Stimulated activated CD8-positive, alpha-beta memory T cell treated with anti-CD3 and anti-CD28 coated beads, Interleukin-12 subunit alpha, Interleukin-12 subunit beta, amount 100 ng/mL, for 4 hours (primary cell): Measurements from ENCODE around the gene MORC4.

Source experiments
- DNase-seq: peaks from one replicate; pipeline ENCODE4 v3.0.0-alpha.2; 2020; ENCODE audit warnings: low read depth

The MORC4 gene

GRCh38 chrX:106952538-106952937 is 47.5 kb downstream of the MORC4 start:
- DNase-seq = no peak

GRCh38 chrX:106952089-106952488 is 47.9 kb downstream of the MORC4 start:
- no peak for DNase-seq

GRCh38 chrX:106951230-106951629 is 48.8 kb downstream of the MORC4 start:
- DNase-seq = no peak

GRCh38 chrX:106950381-106950780 is 49.6 kb downstream of the MORC4 start:
- DNase-seq = no peak

GRCh38 chrX:106949366-106949765 is 50.6 kb downstream of the MORC4 start:
- no peak for DNase-seq

- no peak for DNase-seq
These were observed 51.4 kb downstream of the MORC4 start for GRCh38 chrX:106948641-106949040.

- no peak for DNase-seq
These were observed 53.5 kb downstream of the MORC4 start for GRCh38 chrX:106946464-106946863.

GRCh38 chrX:106940068-106940467 is 59.9 kb downstream of the MORC4 start:
- DNase-seq = no peak

- DNase-seq = no peak
These were observed 60.4 kb downstream of the MORC4 start for GRCh38 chrX:106939566-106939965.

- DNase-seq = no peak
These were observed 63.8 kb downstream of the MORC4 start for GRCh38 chrX:106936246-106936645.

- DNase-seq = no peak
These were observed 64.8 kb downstream of the MORC4 start for GRCh38 chrX:106935175-106935574.

- DNase-seq = no peak
These were observed 66.5 kb downstream of the MORC4 start for GRCh38 chrX:106933538-106933961.

GRCh38 chrX:106932960-106933537 is 67.0 kb downstream of the MORC4 start:
- no peak for DNase-seq

GRCh38 chrX:106932492-106932923 is 67.5 kb downstream of the MORC4 start:
- DNase-seq = no peak

GRCh38 chrX:106931831-106932491 is 68.1 kb downstream of the MORC4 start:
- no peak for DNase-seq

- no peak for DNase-seq
These were observed 71.8 kb downstream of the MORC4 start for GRCh38 chrX:106928227-106928626.

GRCh38 chrX:106927700-106928099 is 72.3 kb downstream of the MORC4 start:
- DNase-seq = no peak

GRCh38 chrX:106927023-106927422 is 73.0 kb downstream of the MORC4 start:
- no peak for DNase-seq

GRCh38 chrX:106921637-106922036 is 78.4 kb downstream of the MORC4 start:
- DNase-seq = no peak

- DNase-seq = no peak
These were observed 80.0 kb downstream of the MORC4 start, which contains the start of gene CLDN2 for GRCh38 chrX:106919932-106920452. Gene CLDN2 (plus strand): TSS chrX:106920402. CDS start chrX:106928229, 7,827 bp downstream.

GRCh38 chrX:106917830-106918500 is 82.0 kb downstream of the MORC4 start:
- no peak for DNase-seq

- no peak for DNase-seq
These were observed 87.1 kb downstream of the MORC4 start for GRCh38 chrX:106912864-106913263.

GRCh38 chrX:106906361-106906760 is 93.7 kb downstream of the MORC4 start:
- DNase-seq = no peak
